Measurements from ENCODE around the gene GNG10. TPM values are rescaled to one million over a fixed set of nuclear protein-coding genes. Genes with fewer than 3 reads are reported as not detected.
A peak's percentile ranks its signal among the peaks of the same experiment; 100 is the strongest.

Gene GNG10
- total and polyA plus RNA-seq, 9 of the 15 experiments (the other 6 are each of a cell fraction or from before 2014, with no cell fraction given), result 13.1 to 37.8 (median 28.4) TPM

GRCh38 chr9:111631214-111631971, 30.0 kb upstream of the GNG10 start, which contains the start of gene DNAJC25 (continued):
- TF ChIP-seq MGA (IDR thresholded peaks at IDR 0.05) (peak; percentile 10; the same call in 1 of the 2 replicates), CREM (IDR thresholded peaks at IDR 0.05; ENCODE audit: low read depth) (peak; percentile 97), TEAD1 (CRISPR knock-in tag; IDR thresholded peaks at IDR 0.05) (peak in 1 of 2 experiments; percentile 74; a peak in 1 of 4 replicates), ZNF395 (CRISPR knock-in tag; IDR thresholded peaks at IDR 0.05) (peak; percentile 43), ZNF436 (CRISPR knock-in tag; IDR thresholded peaks at IDR 0.05) (no peak), HES1 (IDR thresholded peaks at IDR 0.05; ENCODE audit: low read depth) (no peak), NFE2L1 (tag; IDR thresholded peaks at IDR 0.05; ENCODE audit: borderline replicate concordance, low read depth) (no peak), ZC3H8 (IDR thresholded peaks at IDR 0.05) (no peak), PURB (CRISPR knock-in tag; IDR thresholded peaks at IDR 0.05; ENCODE audit: low read depth) (no peak), ZNF197 (CRISPR knock-in tag; IDR thresholded peaks at IDR 0.05; ENCODE audit: low read depth) (no peak), NCOA2 (IDR thresholded peaks at IDR 0.05; ENCODE audit: partially characterized antibody in 2 of 2) (no peak), U2AF1 (optimal IDR thresholded peaks at IDR 0.05; ENCODE audit: low read depth, low read length) (no peak), LCOR (CRISPR knock-in tag; IDR thresholded peaks at IDR 0.05) (peak; percentile 24; the same call in 1 of the 2 replicates)

Measured in K562 (cell line).